Kidney epithelial cell (primary cell): ENCODE data around the gene TRMT2B. TPM values are rescaled to one million over a fixed set of nuclear protein-coding genes. Genes with fewer than 3 reads are reported as not detected.
"Not testable (repeated sequence)": the region's sequence is repeated elsewhere in the genome, so short reads cannot be mapped to it uniquely, and the experiment has no call there.

Experiments
- DNase-seq: peaks from one replicate; pipeline ENCODE4 v3.0.0-alpha.2; 2010; ENCODE audit warnings: low read depth
- H3K27me3 ChIP-seq: 2 replicates; pipeline ENCODE4 v1.6.0; 2011; ENCODE audit warnings: low read length; ENCODE audit not compliant: control insufficient read depth, insufficient read depth
- H3K36me3 ChIP-seq: 2 replicates; pipeline ENCODE4 v1.5.1; 2011; ENCODE audit warnings: low read length; ENCODE audit not compliant: control insufficient read depth, insufficient read depth
- H3K4me3 ChIP-seq: 2 replicates; pipeline ENCODE4 v1.5.1; 2011; ENCODE audit warnings: low read depth, mild to moderate bottlenecking, control low read depth, low read length
- CTCF ChIP-seq: IDR thresholded peaks from 2 replicates; pipeline ENCODE4 v1.5.1; 2011; ENCODE audit warnings: mild to moderate bottlenecking, moderate library complexity, low read length, control low read depth, inconsistent platforms; ENCODE audit not compliant: insufficient read depth, poor library complexity, severe bottlenecking
- total RNA-seq: library from RNA; depleted of rRNA; stranded (reverse); fragments of >200 nt; gene quantifications from 2 replicates; pipeline ENCODE4 v1.2.3, GENCODE V29; 2015

TRMT2B gene
- total RNA-seq, 1 donor from 2014 or later = 20.2 TPM

- Histone ChIP-seq H3K36me3 (no peaks in the 10 kb centered on the region), H3K27me3 (no peaks in the 10 kb centered on the region), H3K4me3 (no peak overlapping the region)
- DNase-seq = no peak
- TF ChIP-seq CTCF = no peak
These were observed 29.9 kb downstream of the TRMT2B start for GRCh38 chrX:101022020-101022419.

DNA sequence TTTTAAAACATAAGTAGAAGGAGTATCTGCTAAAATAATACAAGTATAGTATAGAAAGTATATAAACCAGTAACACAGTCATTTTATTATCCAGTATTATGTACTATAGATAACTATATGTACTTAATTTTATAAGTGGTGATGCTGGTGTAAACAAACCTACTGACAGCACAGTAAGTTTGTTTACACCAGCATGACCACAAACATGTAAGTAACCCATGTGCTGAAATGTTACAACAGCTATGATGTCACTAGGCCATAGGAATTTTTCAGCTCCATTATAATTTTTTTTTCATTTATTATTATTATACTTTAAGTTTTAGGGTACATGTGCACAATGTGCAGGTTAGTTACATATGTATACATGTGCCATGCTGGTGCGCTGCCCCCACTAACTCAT is 39.9 kb downstream of the TRMT2B start:
- not testable (repeated sequence) for DNase-seq, H3K36me3 ChIP-seq, H3K27me3 ChIP-seq, H3K4me3 ChIP-seq

GRCh38 chrX:101009090-101009489 is 42.8 kb downstream of the TRMT2B start:
- no peaks in the 10 kb centered on the region for H3K27me3 ChIP-seq
- DNase-seq = no peak
- no peak overlapping the region for H3K4me3 ChIP-seq
- H3K36me3 ChIP-seq = no peaks in the 10 kb centered on the region
- TF ChIP-seq CTCF = no peak

DNA sequence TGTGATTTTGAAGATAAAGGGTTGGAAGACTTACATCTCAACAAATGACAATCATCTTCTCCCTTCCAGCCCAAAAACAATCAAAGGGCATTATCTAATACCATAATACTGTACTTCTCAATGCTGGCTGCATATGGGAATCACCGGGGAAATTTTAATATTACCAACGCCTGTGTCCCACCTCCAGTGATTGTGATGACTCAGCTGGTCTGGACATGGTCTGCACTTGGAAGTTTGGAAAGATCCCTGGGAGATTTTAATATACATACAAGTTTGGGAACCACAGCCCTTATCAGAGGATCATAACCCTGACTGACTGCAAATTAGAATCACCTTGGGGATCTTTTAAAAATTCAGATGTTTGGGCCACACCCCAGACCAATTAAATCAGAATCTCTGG is 52.5 kb downstream of the TRMT2B start:
- Histone ChIP-seq H3K36me3 (no peaks in the 10 kb centered on the region), H3K4me3 (no peak overlapping the region), H3K27me3 (no peaks in the 10 kb centered on the region)
- DNase-seq = no peak
- no peak for TF ChIP-seq CTCF

DNA sequence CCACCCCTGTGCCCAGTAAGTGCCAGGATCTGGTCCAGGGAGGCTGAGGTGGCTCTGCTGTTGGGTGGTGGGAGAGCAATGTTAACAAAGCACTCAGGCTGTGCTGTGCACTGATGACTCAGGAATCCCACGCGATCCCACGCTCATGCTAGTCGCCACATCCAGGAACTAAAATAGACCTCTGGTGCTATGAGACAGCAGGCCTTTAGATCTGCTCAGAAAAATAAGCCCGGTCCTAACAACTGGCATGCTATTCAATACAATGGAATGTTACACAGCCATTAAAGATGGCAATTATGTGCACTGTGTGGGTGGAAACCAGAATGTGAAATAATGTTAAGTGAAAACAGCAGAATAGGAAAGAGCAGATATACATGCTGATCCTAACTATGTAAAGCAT is 56.4 kb downstream of the TRMT2B start:
- peak; percentile 56 for DNase-seq

DNA sequence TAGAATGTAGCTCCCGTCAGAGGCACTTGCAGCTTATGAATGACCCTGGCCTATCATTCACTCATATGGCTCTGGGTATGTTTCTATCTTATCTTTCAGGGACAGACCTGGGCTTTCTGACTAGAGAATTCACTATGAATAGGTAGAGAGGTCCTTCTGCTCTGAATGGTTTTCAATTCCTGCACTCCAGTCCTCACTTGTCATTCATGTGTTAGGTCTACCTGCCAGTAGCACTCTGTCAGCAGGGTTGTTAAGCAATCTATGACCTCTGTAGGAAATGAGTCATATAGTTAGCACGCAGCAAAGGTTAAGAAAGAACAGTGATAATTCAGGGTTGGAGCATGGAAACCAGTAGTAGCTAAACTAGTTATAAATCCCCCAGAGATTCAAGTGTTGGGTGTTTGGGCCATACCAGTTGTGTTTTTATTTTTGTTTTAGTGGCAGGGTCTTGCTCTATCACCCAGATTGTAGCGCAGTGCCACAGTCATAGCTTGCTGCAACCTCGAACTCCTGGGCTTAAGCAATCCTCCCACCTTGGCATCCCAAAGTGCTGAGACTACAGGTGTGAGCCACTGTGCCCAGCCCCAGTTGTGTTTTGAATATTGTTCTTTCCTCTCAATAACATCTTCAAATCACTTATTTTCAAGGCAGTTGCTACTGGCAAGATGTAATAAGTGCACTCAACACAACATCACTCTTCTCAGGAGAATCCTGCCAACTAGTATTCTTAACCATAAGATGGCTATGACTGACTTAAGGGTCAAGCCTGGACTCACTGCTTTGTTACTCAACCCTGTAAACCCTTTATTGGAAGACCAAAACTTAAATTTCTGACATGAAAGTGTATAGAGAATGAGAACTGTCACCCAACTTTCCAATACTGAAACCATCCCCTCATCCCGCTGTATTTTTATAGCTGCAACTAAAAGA is 57.3 kb downstream of the TRMT2B start:
- Histone ChIP-seq H3K36me3 (no peaks in the 10 kb centered on the region), H3K27me3 (no peaks in the 10 kb centered on the region), H3K4me3 (no peak overlapping the region)
- DNase-seq = peak; percentile 43
- no peak for TF ChIP-seq CTCF

More for the DNA sequence above, 56.4 kb downstream of the TRMT2B start:
- H3K4me3 ChIP-seq = no peak overlapping the region
- TF ChIP-seq CTCF = no peak
- H3K36me3 ChIP-seq = no peaks in the 10 kb centered on the region
- no peaks in the 10 kb centered on the region for H3K27me3 ChIP-seq
